NCI-H774 (cell line): ENCODE measurements around the gene TMEM151B.

Source experiments
- DNase-seq: peaks from one replicate; lab custom pipeline; 2025; lab: John Stamatoyannopoulos, UW

TMEM151B gene

DNA sequence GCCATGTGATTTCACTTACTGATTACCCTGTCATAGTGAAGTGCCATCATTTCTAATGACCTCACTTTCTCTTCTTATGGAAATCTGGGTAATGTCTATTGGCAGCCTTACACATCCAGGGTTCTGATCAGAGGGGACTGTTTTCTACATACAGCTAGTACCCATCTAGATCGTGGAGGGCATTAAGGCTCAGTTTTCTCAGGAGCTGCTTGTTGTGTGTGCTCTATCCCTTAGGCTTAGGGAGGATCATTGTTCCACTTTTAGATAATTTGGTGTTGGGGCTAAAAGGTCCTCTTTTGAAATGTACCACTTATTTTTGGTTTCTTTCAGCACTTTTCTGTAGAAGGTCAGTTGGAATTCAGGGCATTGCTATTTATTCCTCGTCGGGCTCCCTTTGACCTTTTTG is 19.5 kb upstream of the TMEM151B start:
- DNase-seq = no peak

DNA sequence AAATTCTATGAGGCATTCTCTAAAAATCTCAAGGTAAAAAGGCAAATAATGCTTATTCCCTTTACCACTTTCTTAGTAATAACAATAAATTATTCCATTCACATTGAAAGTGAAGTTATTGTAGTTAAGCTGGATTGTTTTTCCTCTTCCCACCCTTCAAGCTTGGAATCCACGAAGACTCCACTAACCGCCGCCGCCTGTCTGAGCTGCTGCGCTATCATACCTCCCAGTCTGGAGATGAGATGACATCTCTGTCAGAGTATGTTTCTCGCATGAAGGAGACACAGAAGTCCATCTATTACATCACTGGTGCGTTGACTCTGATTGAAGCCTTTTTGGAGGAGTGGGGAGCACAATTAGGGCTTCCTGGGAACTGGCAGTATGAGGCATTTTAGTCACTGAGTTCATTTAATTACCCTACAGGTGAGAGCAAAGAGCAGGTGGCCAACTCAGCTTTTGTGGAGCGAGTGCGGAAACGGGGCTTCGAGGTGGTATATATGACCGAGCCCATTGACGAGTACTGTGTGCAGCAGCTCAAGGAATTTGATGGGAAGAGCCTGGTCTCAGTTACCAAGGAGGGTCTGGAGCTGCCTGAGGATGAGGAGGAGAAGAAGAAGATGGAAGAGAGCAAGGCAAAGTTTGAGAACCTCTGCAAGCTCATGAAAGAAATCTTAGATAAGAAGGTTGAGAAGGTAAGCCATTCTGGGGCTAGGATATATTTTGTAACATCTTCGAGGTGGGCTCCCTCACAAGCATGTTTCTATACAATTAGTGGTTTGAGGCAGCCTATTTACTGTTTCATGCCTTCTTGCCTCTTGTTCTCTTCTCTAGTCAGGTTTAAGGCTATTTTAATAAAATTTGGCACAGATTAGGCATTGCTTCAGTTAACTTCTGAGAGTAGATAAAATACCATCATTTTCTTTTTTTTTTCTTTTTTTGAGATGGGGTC is 18.4 kb upstream of the TMEM151B start:
- DNase-seq = no peak

DNA sequence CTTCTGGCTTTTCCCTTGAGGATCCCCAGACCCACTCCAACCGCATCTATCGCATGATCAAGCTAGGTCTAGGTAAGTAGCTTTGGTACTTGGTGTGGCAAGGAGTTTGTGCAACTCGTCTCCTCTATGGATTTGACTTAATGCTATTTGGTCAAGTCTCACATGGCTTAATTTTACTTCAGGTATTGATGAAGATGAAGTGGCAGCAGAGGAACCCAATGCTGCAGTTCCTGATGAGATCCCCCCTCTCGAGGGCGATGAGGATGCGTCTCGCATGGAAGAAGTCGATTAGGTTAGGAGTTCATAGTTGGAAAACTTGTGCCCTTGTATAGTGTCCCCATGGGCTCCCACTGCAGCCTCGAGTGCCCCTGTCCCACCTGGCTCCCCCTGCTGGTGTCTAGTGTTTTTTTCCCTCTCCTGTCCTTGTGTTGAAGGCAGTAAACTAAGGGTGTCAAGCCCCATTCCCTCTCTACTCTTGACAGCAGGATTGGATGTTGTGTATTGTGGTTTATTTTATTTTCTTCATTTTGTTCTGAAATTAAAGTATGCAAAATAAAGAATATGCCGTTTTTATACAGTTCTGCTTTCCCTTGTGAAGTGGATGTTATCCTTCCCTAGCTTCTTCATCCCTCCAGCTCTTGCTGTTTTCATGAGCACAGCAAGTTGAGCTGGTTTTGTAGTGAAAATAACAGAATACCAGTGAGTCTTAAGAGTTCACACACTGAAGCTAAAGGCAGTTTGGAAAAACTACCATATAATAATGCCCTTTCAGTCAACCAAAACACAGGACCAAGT is 16.7 kb upstream of the TMEM151B start:
- no peak for DNase-seq

DNA sequence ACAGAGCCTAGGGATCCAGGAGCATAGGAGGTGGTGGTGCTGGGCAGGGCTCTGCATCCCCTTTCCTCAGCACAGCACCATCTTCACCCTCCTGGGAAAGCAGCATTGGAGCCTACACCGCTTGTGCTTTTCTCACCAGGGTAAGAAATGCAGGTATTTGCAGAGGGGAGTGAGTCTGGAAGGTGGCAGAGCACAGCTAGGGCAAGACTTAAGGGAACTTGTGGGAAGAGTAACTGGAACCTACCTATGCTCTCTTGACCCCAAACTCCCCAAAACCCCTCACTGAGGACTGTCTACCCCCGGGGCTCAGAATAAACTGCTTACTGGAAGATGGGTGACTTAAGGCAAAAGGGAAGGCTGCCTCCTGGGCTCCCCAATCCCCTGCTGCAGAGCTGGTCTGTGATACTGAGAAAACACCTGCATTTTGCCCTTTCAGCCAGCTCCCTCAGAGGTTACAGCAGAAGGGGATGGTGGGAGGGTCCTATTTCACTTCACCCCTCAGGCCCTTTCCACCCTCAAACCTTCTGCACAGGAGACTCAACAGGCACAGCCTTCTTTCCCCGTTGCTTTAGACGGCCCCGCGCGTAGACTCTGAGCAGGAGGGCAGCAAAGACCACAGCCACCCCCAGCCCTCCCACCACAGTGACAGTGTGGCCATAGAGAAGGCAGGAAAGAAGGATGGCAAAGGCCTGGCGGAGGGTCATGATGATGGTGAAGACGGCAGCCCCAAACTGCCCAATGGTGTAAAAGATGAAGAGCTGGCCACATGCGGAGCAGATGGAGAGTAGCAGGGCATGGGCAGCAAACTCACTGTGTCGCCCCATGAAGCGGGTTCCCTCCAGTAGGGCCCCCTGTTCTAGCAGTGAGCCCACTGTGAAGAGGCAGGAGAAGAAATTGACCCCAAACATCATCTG is 15.8 kb upstream of the TMEM151B start:
- no peak for DNase-seq

DNA sequence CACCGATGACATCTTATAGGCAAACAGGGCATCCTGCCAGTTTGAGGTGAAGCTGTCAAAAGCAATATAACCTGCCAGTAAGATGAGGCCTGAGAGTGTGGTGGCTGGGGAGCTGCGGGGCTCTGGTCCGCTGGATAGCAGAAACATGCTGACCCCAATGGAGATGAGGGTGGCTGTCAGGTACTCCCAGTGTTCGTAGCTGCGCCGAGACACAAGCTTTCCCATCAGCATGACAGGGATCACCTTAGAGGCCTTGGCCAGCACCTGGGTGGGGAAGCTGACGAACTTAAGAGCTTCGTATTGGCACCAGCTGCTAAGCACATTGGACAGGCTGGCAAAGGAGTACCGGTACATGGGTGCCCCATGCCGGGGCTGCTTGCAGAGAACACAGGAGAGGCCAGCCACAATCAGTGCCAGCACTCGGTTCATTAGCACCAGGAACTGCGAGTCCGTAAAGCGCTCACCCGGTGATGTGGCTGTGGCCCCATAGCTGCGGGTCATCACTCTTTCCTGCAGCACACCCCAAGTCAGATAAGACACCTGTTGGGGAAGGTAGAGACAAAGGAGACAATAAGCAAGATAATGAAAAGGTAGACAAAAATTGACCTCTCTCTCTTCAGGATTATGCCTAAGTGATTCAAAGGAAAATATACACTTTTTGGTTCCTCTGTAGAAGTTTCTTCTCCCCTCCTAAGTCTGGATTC is 15.0 kb upstream of the TMEM151B start:
- no peak for DNase-seq

DNA sequence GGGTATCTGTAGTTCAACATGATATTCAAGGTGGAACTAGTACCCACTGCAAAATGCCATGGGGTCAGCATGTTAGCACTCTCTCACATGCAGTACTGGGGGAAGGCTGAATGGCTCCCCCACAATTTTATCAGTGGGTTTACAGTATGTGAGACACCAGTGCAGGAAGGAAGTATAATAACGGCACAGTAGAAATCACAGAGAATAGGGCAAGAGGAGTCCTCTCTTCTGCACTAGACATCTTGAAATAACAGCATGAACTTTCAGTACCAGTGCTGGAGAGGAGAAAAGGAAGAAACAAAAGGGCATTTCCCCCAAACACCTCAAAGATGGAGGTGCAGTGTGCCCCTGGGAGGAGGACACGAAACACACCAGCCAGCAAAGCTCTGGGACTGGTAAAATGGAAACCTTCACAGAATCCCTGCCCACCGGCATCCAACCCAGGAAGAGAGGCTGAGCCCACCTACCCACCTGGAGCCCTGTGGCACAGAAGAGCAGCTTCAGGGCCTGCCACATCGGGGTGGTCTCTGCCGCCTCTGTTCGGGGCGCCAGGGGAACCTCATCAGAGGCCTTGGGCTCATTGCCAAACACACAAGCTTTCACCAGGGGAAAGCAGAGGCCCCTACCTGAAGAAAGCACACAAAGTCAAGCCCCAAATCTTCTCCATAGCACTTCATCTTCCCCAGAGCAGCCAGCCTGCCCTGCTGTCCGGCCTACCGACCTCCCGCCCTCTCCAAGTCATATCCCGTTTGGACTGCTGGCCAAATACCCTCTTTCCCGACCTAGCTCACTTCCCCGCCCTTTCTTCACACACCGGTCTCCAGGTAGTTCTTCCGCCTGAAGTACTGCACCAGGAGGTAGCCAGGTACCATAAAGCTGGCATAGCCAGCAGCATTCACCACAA is 14.1 kb upstream of the TMEM151B start:
- no peak for DNase-seq

DNA sequence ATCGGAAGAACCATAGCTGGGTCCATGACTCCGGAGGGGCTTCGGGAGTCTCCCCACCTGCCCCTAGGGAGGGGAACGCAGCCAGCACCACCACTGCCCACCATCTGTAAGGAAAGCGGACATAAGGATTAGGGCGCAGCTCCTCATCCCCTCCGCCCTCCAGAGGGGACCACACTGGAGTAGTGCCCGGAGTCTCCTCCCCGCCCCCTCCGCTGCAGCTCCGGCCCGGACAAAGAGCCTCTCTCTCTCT is 13.6 kb upstream of the TMEM151B start:
- no peak for DNase-seq

DNA sequence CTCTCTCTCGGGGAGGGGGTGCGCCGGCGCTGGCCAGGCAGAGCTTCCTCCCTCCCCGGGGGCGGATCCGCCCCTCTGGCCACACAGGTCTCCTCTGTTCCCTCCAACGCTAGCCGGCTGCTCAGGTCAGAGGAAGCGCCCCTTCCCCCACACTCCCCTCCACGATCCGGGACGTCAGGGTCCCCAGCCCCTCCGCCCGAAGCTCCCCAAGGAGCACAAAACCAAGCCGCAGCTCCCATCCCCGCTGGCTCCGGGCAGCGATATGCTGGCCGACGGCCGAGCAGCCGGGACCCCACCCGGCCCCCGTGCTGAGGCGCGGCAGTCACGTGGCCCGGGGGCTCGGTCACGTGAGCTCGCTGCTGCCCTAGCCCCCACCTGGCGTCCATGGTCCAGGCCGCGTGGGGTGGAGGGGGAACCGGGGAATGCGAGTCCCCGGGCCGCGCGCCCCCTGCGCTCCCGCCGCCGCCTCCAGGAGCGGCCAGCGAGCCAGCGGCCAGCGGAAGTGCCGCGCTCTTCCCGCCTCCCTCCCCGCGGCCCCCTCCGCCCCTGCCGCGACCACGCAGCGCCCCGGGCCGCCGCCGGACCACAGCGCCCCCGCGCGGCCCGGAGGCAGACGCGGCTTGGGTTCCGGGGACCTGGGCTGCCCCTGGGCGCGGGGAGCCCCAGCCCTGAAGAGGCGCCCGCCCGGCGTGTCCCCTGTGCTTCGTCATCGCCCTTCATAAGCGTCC is 13.1 kb upstream of the TMEM151B start, which contains the start of gene SLC35B2:
Gene SLC35B2, minus strand, starts transcription at position 504 of the 728 bp plus-strand sequence. Its CDS starts 118 bp downstream, at position 386.
- DNase-seq = peak; percentile 53

DNA sequence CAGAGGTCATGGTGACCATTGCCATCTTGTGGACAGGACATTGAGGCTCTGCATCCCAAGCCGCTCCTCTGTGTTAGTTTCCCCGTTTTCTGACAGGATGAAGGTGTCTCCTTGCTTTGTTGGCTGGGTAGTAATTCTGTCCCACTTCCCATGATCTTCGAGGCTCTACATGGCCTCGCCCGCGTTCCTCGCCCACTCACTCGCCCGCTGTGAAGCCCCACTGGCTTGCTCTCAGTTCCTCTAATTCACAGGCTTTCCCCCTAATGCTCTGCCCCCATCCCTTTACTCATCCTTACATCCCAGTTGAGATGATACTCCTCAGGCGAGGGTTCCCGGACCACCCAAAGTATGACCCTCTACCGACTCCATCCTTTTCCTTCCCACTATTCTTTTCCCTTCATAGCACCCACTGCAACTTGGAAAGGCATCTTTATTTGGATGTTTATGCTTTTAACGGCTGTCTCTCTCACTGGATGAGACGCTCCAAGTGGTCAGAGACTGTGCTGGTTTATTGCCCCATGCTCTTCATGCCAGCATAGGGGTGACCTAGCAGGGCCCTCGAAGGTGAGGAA is 12.4 kb upstream of the TMEM151B start:
- no peak for DNase-seq

DNA sequence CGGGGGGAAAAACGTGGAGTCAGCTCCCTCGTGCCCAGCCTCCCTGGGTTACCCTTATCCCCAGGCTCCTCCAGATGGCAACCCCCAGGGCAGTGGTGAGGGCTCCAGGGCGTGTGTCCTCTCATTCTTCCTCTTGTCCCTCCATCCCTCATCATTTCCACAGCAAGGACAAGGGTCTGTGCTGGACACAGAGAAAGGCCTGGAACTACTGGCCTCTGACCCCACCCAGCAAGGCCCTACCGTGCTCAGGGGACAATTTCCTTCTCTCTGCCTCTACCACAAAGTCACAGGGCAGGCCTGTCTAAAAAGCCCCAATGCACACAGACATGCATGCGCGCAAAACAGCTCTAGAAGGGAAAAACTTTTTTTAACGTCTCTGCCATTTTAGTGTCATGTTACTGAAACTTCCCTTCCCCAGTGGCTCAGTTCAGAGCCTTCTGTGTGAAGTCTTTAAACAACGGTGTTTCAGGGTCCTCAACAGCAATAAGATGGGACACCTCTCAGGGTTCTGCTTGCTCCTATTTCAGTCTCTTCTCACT is 11.9 kb upstream of the TMEM151B start:
- no peak for DNase-seq

DNA sequence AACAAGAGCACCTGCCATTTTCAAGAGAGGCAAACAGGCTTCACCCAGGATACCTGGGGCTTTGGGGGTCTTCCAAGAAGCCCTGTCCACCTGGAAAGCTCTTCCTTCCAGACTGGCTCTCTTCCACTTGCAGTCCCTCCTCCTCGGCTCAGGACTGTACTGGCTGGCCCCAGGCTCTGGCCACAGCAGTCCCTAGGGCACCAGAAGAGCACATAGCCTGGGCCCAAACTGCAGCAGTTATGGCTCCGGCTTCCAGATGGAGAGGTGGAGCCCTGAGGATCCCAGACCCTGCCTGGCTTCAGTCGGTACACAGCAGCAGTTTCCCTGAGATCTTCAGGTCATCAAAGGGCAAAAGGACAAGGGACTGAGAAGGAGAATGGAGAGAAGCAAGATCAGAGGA is 11.3 kb upstream of the TMEM151B start:
- DNase-seq = no peak

DNA sequence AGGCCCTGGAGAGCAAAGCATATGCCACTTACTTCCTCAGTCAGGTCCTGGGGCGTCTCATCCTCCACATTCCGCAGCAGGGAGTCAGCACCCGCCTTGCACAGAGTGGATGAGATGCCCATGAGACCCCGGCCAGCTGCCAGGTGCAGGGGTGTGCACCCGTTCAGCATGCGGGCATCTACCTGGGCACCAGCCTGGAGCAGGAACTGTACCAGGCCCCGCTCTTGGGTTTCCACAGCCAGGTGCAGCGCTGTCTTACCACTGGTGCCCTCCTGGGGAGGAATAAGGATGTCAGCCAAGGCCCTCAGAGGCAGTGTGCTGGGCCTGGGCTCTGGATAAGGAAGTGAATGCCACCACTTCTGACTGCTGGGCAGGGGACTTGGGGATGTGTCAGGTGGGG is 10.2 kb upstream of the TMEM151B start:
- DNase-seq = no peak

DNA sequence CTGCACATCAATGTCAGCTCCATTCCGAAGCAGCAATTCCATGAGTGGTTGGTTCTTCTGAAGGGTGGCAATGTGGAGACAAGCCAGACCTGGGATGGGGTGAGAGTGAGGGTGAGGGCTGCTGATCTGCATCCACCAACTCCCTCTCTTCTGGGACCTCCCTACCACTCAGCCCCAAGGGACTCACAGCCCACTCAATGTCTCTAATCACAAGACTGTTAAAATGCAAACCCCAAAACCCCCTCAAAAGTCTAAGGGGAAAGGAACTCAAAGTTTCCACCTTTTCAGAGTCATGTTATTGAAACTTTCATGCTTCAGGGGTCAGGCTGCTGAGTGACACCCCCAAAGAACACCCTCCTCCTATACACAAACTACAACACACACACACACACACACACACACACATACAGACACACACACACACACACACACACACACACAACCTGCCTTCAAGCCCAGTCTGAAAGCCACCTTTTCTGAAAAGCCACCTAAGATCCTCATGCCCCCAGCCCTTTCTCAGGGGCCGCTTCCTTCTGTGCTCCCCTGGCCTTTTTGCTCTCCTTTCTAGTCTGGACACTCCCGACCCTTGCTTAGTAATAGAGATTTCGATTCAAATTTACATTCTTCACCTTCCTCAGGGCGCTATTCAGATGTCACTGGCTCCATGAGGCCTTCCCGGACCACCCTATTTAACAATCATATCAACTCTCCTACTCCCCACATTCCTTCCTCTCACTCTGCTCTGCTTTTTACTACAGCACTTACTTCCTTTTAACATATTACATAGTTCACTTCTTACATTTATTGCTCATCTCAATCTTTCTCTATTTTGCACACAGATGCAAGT is 9.6 kb upstream of the TMEM151B start:
- DNase-seq = no peak

DNA sequence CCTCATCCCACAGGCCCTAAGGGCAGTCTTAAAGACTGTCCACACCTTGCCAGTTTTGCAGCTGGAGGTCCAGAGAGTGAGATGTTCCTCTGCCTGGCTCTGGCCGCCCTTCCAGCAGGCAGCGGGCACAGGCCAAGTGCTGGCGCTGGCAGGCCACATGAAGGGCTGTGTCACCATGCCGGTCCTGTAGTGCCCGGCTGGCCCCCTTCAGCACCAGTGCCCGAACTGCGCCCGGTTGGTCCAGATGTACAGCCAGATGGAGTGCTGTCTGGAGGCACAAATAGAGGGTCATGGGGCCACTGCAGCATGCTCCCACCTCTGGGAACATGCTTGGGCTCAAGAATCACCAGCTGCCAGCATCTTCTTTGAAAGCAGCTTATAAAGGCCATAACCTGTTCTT is 8.7 kb upstream of the TMEM151B start:
- no peak for DNase-seq

DNA sequence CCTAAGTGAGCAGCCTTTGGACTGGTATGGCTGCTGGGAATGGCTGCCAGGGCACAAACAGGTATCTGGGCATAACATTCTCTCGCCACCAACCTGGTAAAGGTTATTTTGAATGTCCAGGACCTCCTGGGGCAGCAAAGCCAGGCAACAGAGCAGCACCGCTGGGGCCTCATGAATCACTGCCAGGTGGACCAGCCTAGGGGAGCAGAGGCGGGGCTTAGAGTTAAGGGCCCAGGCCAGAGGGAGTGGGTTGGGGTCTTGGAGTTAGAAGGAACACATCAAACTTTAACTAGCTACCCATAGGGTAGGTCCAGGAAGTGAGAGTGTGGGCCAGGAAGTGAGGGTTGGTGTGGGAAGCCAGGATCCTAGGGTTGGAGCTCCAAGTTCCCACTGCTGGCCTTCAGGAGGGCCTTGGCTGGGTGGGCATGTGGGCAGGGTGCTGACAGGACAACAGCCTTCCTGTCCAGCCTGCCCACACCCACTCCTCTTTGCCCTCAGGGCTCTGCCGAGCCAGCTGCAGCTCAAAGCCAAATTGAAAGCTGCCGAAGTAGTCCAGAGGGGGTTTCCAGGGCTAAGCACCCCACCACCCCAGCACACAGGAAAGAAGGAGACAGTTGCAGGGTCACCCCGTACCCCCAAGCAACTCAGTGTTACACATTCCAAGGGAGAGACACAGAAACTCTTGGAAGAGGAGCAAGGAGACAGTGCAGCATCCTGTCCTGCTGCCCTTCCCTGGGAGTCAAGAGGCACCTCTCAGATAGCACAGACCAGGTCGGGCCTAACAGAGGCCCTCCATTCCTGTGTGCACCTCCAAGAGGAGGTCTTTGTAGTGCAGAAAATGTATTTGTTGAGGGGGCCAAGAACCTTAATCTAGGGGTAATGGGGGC is 7.5 kb upstream of the TMEM151B start:
- DNase-seq = no peak

DNA sequence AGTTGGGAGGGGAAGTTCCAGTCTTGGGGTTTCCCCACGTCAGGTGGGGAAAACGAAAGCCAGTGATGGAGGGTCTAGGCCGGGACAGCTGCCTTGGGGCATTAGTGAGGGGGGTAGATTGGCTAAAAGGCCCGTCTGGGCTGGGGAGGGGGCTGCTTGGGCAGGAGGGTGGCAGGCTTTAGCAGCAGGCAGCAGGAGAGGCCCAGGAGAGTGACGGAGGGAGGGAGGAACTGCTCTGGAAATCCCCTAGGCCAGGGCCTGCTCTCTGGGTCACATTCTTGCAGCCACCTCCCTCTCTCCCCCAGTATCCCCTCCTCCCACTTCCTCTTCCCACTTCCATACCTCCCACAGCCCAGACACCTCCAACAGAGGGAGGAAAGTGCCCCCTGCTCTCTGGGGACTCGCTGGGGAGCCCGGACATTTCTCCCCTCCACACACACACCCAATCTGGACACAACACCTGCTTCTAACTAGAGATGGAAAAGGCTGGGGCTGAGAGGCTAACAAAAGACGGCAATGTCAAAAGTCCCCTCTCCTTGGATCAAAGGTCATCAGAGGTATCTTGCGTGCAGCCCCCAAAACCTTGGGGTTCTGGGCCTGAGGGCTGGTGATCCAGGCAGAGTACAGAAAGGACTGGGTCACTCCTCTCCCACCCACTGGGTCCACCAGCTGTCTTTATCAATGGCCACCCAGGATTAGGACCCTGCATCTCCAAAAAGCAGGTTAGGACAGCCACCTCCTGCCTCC is 6.7 kb upstream of the TMEM151B start:
- DNase-seq = no peak
